NCI-H2029 (cell line): ENCODE measurements around the gene TULP1.

ENCODE experiments used
- DNase-seq: peaks from one replicate; lab custom pipeline; 2025; lab: John Stamatoyannopoulos, UW

TULP1 gene

GRCh38 chr6:35465646-35466045 is 47.0 kb downstream of the TULP1 start:
- DNase-seq: no peak

GRCh38 chr6:35463292-35463691 is 49.4 kb downstream of the TULP1 start:
- DNase-seq: no peak

- DNase-seq: no peak
Measured at GRCh38 chr6:35461270-35461669, 51.4 kb downstream of the TULP1 start.

GRCh38 chr6:35457907-35458306 is 54.8 kb downstream of the TULP1 start:
- DNase-seq: no peak

- no peak for DNase-seq
Measured at GRCh38 chr6:35454391-35455110, 58.1 kb downstream of the TULP1 start.

GRCh38 chr6:35453236-35453635 is 59.5 kb downstream of the TULP1 start:
- DNase-seq: no peak

- peak; percentile 80 for DNase-seq
Measured at GRCh38 chr6:35452183-35453090, 60.3 kb downstream of the TULP1 start, which contains the start of gene FANCE. FANCE (plus strand) TSS chr6:35452338; CDS start chr6:35452546, 208 bp downstream.

GRCh38 chr6:35451354-35452182 is 61.1 kb downstream of the TULP1 start:
- no peak for DNase-seq

- peak; percentile 63 for DNase-seq
Measured at GRCh38 chr6:35449287-35449881, 63.3 kb downstream of the TULP1 start.

- no peak for DNase-seq
Measured at GRCh38 chr6:35448191-35448590, 64.5 kb downstream of the TULP1 start.
